GM20000 (cell line): ENCODE data around the gene DAW1.
"Not testable (repeated sequence)": the region's sequence is repeated elsewhere in the genome, so short reads cannot be mapped to it uniquely, and the experiment has no call there.

Source experiments
- DNase-seq: peaks from one replicate; pipeline ENCODE4 v3.0.0; 2012; ENCODE audit warnings: low spot score
- TF ChIP-seq, protein P1 (sequence below): IDR thresholded peaks from 2 replicates; pipeline ENCODE4 v1.5.1; 2012; ENCODE audit warnings: mild to moderate bottlenecking, control low read depth; ENCODE audit errors: extremely low read depth, missing control alignments

Gene DAW1

DNA sequence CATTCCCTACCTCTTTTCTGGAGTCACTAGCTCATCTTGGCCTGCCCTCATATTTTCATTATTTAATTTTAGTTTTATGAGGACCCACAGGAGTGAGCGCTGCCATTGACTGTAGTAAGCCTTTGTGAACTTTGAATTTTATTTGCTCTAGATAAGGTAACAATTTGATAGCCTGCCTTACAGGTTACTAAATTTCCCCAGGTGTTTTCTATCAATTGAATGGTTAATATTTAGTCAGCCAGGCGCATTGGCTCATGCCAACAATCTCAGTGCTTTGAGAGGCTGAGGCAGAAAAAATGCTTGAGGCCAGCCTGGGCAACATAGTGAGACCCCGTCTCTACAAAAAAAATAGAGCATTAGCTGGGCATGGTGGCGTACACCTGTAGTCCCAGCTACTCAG is 50.2 kb downstream of the DAW1 start:
- TF ChIP-seq, protein P1, sequence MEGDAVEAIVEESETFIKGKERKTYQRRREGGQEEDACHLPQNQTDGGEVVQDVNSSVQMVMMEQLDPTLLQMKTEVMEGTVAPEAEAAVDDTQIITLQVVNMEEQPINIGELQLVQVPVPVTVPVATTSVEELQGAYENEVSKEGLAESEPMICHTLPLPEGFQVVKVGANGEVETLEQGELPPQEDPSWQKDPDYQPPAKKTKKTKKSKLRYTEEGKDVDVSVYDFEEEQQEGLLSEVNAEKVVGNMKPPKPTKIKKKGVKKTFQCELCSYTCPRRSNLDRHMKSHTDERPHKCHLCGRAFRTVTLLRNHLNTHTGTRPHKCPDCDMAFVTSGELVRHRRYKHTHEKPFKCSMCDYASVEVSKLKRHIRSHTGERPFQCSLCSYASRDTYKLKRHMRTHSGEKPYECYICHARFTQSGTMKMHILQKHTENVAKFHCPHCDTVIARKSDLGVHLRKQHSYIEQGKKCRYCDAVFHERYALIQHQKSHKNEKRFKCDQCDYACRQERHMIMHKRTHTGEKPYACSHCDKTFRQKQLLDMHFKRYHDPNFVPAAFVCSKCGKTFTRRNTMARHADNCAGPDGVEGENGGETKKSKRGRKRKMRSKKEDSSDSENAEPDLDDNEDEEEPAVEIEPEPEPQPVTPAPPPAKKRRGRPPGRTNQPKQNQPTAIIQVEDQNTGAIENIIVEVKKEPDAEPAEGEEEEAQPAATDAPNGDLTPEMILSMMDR, result no peak
- no peak for DNase-seq

DNA sequence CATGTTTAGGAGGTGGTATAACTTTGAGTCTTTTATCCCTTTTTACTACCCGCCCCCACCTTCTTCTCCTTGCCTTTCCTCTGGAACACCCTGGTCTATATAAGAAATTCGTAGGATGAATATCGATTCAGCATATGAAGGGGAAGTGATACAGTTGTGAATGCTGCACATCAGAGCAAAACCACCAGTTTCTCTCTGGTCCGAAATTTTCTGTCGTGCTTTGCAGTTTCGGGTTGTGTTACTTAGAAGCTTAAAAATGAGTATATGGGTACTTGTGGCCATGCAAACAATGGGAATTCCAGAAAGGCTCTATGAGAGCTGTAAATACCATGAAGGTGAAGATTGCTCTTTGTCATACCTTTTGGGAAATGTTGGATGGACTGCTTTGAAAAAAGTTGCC is 60.6 kb downstream of the DAW1 start:
- DNase-seq, result no peak
- TF ChIP-seq, protein P1, result no peak

GRCh38 chr2:227932403-227932802 is 61.0 kb downstream of the DAW1 start:
- TF ChIP-seq, protein P1, result no peak
- DNase-seq, result no peak

GRCh38 chr2:227933884-227934283 is 62.5 kb downstream of the DAW1 start:
- TF ChIP-seq, protein P1, result no peak
- no peak for DNase-seq

GRCh38 chr2:227936249-227936648 is 64.8 kb downstream of the DAW1 start:
- not testable (repeated sequence) for DNase-seq

GRCh38 chr2:227939271-227940027 is 68.0 kb downstream of the DAW1 start:
- DNase-seq, result peak; percentile 25
- TF ChIP-seq, protein P1, result peak; percentile 18

DNA sequence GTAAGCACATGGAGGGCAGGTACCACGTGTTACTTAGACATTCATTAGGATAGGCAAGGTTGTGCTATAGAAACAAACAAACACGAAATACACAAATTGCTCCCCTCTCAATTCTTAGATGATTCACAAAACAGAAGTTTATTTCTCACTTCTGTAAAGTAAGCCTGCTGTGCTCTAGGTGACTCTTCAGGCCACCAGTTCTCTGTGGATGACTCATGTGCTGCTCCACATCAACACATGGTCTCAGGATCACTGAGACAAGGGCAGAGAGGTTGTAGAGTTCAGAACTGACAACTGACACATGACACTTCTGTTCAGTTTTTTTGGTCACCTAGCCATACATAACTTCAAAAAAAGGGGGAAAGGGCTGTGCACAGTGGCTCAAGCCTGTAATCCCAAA is 70.6 kb downstream of the DAW1 start:
- TF ChIP-seq, protein P1, result no peak
- DNase-seq, result peak; percentile 8

DNA sequence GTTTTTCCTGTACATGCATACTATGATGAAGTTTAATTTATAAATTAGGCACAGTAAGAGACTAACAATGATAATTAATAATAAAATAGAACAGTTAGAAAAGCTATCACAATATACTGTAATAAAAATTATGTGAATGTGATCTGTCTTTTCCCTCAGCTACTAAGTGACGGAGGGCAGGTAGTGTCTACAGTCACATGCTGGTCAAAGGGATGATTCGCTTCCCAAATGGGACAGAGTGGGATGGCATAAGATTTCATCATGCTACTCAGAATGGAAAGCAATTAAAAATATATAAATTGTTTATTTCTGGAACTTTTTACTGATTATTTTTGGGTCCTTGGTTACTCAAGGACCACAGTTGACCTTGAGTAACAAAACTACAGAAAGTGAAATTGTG is 71.5 kb downstream of the DAW1 start:
- DNase-seq, result no peak
- TF ChIP-seq, protein P1, result no peak
